Mesothelial cell of epicardium (in vitro differentiated cells): ENCODE results near the gene PHF3. TPM values are rescaled to one million over a fixed set of nuclear protein-coding genes. Genes with fewer than 3 reads are reported as not detected.

ENCODE experiments used
- DNase-seq, 2 experiments: peaks; one replicate each; pipeline ENCODE4 v3.0.0; 2021; ENCODE audit warnings: low spot score in 2 of 2; ENCODE audit not compliant: unreplicated experiment in 2 of 2
- H3K27ac Mint-ChIP-seq: 2 replicates; pipeline ENCODE4 v1.8.0; 2021; ENCODE audit warnings: mixed read lengths
- H3K27me3 Mint-ChIP-seq: 2 replicates; pipeline ENCODE4 v1.8.0; 2021; ENCODE audit warnings: low read depth, mixed read lengths
- H3K36me3 Mint-ChIP-seq: 2 replicates; pipeline ENCODE4 v1.8.0; 2021; ENCODE audit warnings: mixed read lengths
- H3K4me1 Mint-ChIP-seq: 2 replicates; pipeline ENCODE4 v1.8.0; 2021; ENCODE audit warnings: mixed read lengths
- H3K4me3 Mint-ChIP-seq: 2 replicates; pipeline ENCODE4 v1.8.0; 2021; ENCODE audit warnings: mild to moderate bottlenecking, moderate library complexity, mixed read lengths
- H3K9me3 Mint-ChIP-seq: 2 replicates; pipeline ENCODE4 v1.8.0; 2021; ENCODE audit warnings: mixed read lengths
- CTCF ChIP-seq: fragments of 200-600 bp; sonication (generic); IDR thresholded peaks from one replicate; pipeline ENCODE4 v1.5.0; 2021; ENCODE audit warnings: antibody characterized with exemption; ENCODE audit not compliant: unreplicated experiment
- total RNA-seq: library from RNA; stranded (reverse); gene quantifications from 3 replicates; pipeline ENCODE4 v1.2.1, GENCODE V29; 2021

The PHF3 gene
- total RNA-seq, 1 donor from 2014 or later = 67.1 TPM

- no peak overlapping the region for H3K27ac Mint-ChIP-seq
- peaks cover 18% of the 10 kb centered on the region for H3K9me3 Mint-ChIP-seq
- peaks cover 5% of the 10 kb centered on the region for H3K27me3 Mint-ChIP-seq
- no peak for TF ChIP-seq CTCF
- H3K4me1 Mint-ChIP-seq = no peaks in the 10 kb centered on the region
- H3K36me3 Mint-ChIP-seq = peaks cover 2% of the 10 kb centered on the region
- no peak overlapping the region for H3K4me3 Mint-ChIP-seq
- DNase-seq = no peak
These were observed 103.6 kb downstream of the PHF3 start for GRCh38 chr6:63739094-63739687.

- TF ChIP-seq CTCF = no peak
- no peak overlapping the region for H3K4me3 Mint-ChIP-seq
- peaks cover 2% of the 10 kb centered on the region for H3K36me3 Mint-ChIP-seq
- peaks cover 13% of the 10 kb centered on the region for H3K9me3 Mint-ChIP-seq
- no peaks in the 10 kb centered on the region for H3K4me1 Mint-ChIP-seq
- H3K27ac Mint-ChIP-seq = no peak overlapping the region
- DNase-seq = no peak
- H3K27me3 Mint-ChIP-seq = peaks cover 5% of the 10 kb centered on the region
These were observed 105.1 kb downstream of the PHF3 start for GRCh38 chr6:63740709-63741108.

GRCh38 chr6:63742060-63742459 lies 106.5 kb downstream of the PHF3 start:
- H3K4me3 Mint-ChIP-seq = no peak overlapping the region
- peaks cover 19% of the 10 kb centered on the region for H3K9me3 Mint-ChIP-seq
- peaks cover 2% of the 10 kb centered on the region for H3K36me3 Mint-ChIP-seq
- no peak for DNase-seq
- no peak overlapping the region for H3K27ac Mint-ChIP-seq
- no peak for TF ChIP-seq CTCF
- no peaks in the 10 kb centered on the region for H3K4me1 Mint-ChIP-seq
- peaks cover 5% of the 10 kb centered on the region for H3K27me3 Mint-ChIP-seq

- no peak overlapping the region for H3K27ac Mint-ChIP-seq
- peaks cover 27% of the 10 kb centered on the region for H3K9me3 Mint-ChIP-seq
These were observed 108.1 kb downstream of the PHF3 start for GRCh38 chr6:63743691-63744090.

GRCh38 chr6:63744810-63745209 lies 109.2 kb downstream of the PHF3 start:
- Mint-ChIP-seq H3K27me3 (peaks cover 5% of the 10 kb centered on the region), H3K4me1 (no peaks in the 10 kb centered on the region), H3K9me3 (peaks cover 22% of the 10 kb centered on the region), H3K36me3 (no peaks in the 10 kb centered on the region), H3K4me3 (no peak overlapping the region), H3K27ac (no peak overlapping the region)
- DNase-seq = no peak
- no peak for TF ChIP-seq CTCF

More at GRCh38 chr6:63743691-63744090, 108.1 kb downstream of the PHF3 start:
- H3K4me3 Mint-ChIP-seq = no peak overlapping the region
- TF ChIP-seq CTCF = no peak
- H3K27me3 Mint-ChIP-seq = peaks cover 5% of the 10 kb centered on the region
- no peak for DNase-seq
- H3K36me3 Mint-ChIP-seq = peaks cover under 1% of the 10 kb centered on the region
- no peaks in the 10 kb centered on the region for H3K4me1 Mint-ChIP-seq

GRCh38 chr6:63745784-63746183 lies 110.2 kb downstream of the PHF3 start:
- Mint-ChIP-seq H3K4me3 (no peak overlapping the region), H3K9me3 (peaks cover 17% of the 10 kb centered on the region), H3K27ac (no peak overlapping the region), H3K36me3 (no peaks in the 10 kb centered on the region), H3K4me1 (no peaks in the 10 kb centered on the region), H3K27me3 (peaks cover 5% of the 10 kb centered on the region)
- no peak for DNase-seq
- TF ChIP-seq CTCF = no peak
